ENCODE results near the gene UACA. TPM values are rescaled to one million over a fixed set of nuclear protein-coding genes. Genes with fewer than 3 reads are reported as not detected.
A peak's percentile ranks its signal among the peaks of the same experiment; 100 is the strongest.

Gene UACA
- total and polyA plus RNA-seq, 4 experiments from 2014 or later: 0.15 to 0.40 (median 0.28) TPM; not detected in 1

- Mint-ChIP-seq H3K27ac (peak overlapping the region in 1 of 7 donors; percentile 25), H3K4me3 (peak overlapping the region; percentile 77 to 90 (median 80)), H3K36me3 (no peaks in the 10 kb centered on the region), H3K9me3 (peaks cover 0 to 2% (median 0%) of the 10 kb centered on the region in 8 donors), H3K27me3 (peaks cover 34 to 56% of the 10 kb centered on the region in 2 donors), H3K4me1 (peaks cover 5 to 19% (median 13%) of the 10 kb centered on the region in 4 donors)
- no peak overlapping the region for H3K27ac ChIP-seq (ENCODE audit: low read depth, low read length)
- H3K27me3 ChIP-seq (ENCODE audit: insufficient read depth, low read length): peaks cover 40% of the 10 kb centered on the region
- POLR2A ChIA-PET (ENCODE audit: partially characterized antibody): no interaction called here
- no peak for DNase-seq
- peaks cover 22% of the 10 kb centered on the region for H3K4me1 ChIP-seq (ENCODE audit: insufficient read depth, low read length)
- no peaks in the 10 kb centered on the region for H3K36me3 ChIP-seq (ENCODE audit: insufficient read depth, low read length)
- CTCF ChIA-PET (ENCODE audit: partially characterized antibody): no interaction called here
- no peak overlapping the region for H3K4me3 ChIP-seq (ENCODE audit: low read length in 2 of 2)
- intact Hi-C loops (cut with micrococcal nuclease): no loop called here
- H3K9me3 ChIP-seq (ENCODE audit: control insufficient read depth in 1 of 2, low read length in 2 of 2): no peaks in the 10 kb centered on the region
Observed at GRCh38 chr15:70761931-70762468, 1.4 kb downstream of the UACA start.

- CTCF ChIA-PET (ENCODE audit: partially characterized antibody): no interaction called here
- DNase-seq: no peak
- H3K4me3 Mint-ChIP-seq: peak overlapping the region in 2 of 8 donors; percentile 34 to 39
- H3K4me1 Mint-ChIP-seq: peaks cover 5 to 19% (median 12%) of the 10 kb centered on the region in 4 donors
- Histone ChIP-seq H3K4me1 (ENCODE audit: insufficient read depth, low read length) (peaks cover 22% of the 10 kb centered on the region), H3K4me3 (ENCODE audit: low read length in 2 of 2) (no peak overlapping the region), H3K36me3 (ENCODE audit: insufficient read depth, low read length) (no peaks in the 10 kb centered on the region), H3K9me3 (ENCODE audit: control insufficient read depth in 1 of 2, low read length in 2 of 2) (no peaks in the 10 kb centered on the region), H3K27ac (ENCODE audit: low read depth, low read length) (no peak overlapping the region), H3K27me3 (ENCODE audit: insufficient read depth, low read length) (peaks cover 41% of the 10 kb centered on the region)
- peaks cover 33 to 52% of the 10 kb centered on the region in 2 donors for H3K27me3 Mint-ChIP-seq
- no peaks in the 10 kb centered on the region for H3K36me3 Mint-ChIP-seq
- no peak overlapping the region for H3K27ac Mint-ChIP-seq
- POLR2A ChIA-PET (ENCODE audit: partially characterized antibody): no interaction called here
- H3K9me3 Mint-ChIP-seq: peaks cover 0 to 2% (median 0%) of the 10 kb centered on the region in 8 donors
- intact Hi-C loops (cut with micrococcal nuclease): no loop called here
Observed at GRCh38 chr15:70761046-70761445, 2.3 kb downstream of the UACA start.

DNA sequence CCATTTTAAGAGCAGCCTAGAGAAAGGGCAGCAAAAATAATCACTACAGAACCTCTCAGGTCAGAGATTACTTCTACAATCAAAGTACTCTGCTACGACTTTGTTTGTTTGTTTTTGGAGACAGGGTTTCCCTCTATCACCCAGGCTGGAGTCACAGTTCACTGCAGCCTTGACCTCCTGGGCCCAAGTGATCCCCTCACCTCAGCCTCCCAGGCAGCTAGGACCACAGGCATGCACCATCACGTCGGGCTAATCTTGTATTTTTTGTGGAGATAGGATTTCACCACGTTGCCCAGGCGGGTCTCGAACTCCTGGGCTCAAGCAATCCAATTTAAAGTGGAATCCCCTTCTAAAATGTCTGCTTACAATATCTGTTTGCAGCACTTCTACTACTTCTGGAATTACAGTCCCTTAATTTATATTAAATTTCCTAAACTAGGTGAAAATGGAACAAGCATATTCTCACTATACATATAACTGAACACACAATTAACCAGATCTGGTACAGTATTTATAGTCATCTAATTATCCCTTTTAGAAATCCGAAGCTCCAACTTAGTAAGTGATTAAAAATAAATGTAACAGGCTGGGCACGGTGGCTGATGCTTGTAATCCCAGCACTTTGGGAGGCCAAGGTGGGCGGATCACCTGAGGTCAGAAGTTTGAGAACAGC lies 4.4 kb downstream of the UACA start:
- CTCF ChIA-PET (ENCODE audit: partially characterized antibody): no interaction called here
- Histone ChIP-seq H3K4me3 (ENCODE audit: low read length in 2 of 2) (no peak overlapping the region), H3K9me3 (ENCODE audit: control insufficient read depth in 1 of 2, low read length in 2 of 2) (no peaks in the 10 kb centered on the region), H3K27me3 (ENCODE audit: insufficient read depth, low read length) (peaks cover 33% of the 10 kb centered on the region), H3K27ac (ENCODE audit: low read depth, low read length) (no peak overlapping the region), H3K36me3 (ENCODE audit: insufficient read depth, low read length) (no peaks in the 10 kb centered on the region), H3K4me1 (ENCODE audit: insufficient read depth, low read length) (peaks cover 21% of the 10 kb centered on the region)
- Mint-ChIP-seq H3K4me1 (peaks cover 4 to 15% (median 9%) of the 10 kb centered on the region in 4 donors), H3K27me3 (peaks cover 30 to 44% of the 10 kb centered on the region in 2 donors), H3K4me3 (no peak overlapping the region), H3K36me3 (no peaks in the 10 kb centered on the region), H3K27ac (no peak overlapping the region), H3K9me3 (peaks cover 0 to 2% (median 0%) of the 10 kb centered on the region in 8 donors)
- no peak for DNase-seq
- POLR2A ChIA-PET (ENCODE audit: partially characterized antibody): interaction anchor here (1.1 kb wide), 1 partner anchor 15 kb away, joined by 3 read pairs; no protein-coding TSS in a partner anchor
- intact Hi-C loops (cut with micrococcal nuclease): no loop called here

DNA sequence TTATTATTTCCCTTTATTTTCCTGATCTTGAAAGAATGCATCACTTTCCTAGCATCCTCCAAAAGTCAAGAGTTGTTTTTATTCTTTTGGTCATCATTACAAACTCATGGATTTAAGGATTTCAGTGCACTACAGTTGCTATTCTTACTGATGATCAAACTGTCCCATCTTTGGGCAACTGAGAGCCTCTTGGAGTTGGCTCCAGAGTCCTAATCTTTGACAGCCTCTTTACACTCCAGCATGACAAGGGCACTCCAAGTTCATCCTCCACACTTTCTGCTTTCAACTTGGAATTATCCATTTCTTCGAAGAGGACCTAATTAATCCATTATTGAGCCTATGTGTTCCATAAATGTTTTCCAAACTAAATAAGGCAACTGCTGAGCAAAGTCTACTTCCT lies 5.7 kb downstream of the UACA start:
- Histone ChIP-seq H3K27me3 (ENCODE audit: insufficient read depth, low read length) (peaks cover 31% of the 10 kb centered on the region), H3K27ac (ENCODE audit: low read depth, low read length) (no peak overlapping the region), H3K9me3 (ENCODE audit: control insufficient read depth in 1 of 2, low read length in 2 of 2) (no peaks in the 10 kb centered on the region), H3K4me3 (ENCODE audit: low read length in 2 of 2) (no peak overlapping the region), H3K4me1 (ENCODE audit: insufficient read depth, low read length) (peaks cover 11% of the 10 kb centered on the region), H3K36me3 (ENCODE audit: insufficient read depth, low read length) (no peaks in the 10 kb centered on the region)
- ChIA-PET POLR2A (ENCODE audit: partially characterized antibody) (no interaction called here), CTCF (ENCODE audit: partially characterized antibody) (no interaction called here)
- H3K4me3 Mint-ChIP-seq: no peak overlapping the region
- H3K27me3 Mint-ChIP-seq: peaks cover 27 to 43% of the 10 kb centered on the region in 2 donors
- peaks cover 2 to 13% (median 7%) of the 10 kb centered on the region in 4 donors for H3K4me1 Mint-ChIP-seq
- intact Hi-C loops (cut with micrococcal nuclease): no loop called here
- no peak for DNase-seq
- peaks cover 0 to 2% (median 0%) of the 10 kb centered on the region in 8 donors for H3K9me3 Mint-ChIP-seq
- no peak overlapping the region for H3K27ac Mint-ChIP-seq
- H3K36me3 Mint-ChIP-seq: no peaks in the 10 kb centered on the region

DNA sequence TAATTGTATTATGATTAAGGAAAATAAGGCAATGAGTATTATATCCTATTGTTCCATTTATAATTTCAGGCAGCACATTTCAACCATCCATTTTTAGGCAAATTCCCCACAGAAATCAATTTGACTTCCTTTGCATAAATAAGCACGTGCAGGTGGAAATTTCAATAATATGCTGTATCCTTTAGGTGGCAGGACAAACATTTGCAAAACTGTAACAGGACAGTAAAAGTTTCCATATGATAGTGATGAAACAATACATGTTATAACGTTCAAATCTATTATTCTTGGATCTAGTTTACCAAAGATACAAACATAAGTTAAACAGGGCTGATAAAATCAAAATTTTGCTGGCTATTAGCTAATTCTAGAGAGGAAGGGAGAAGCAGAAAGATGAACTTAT lies 8.5 kb downstream of the UACA start:
- Mint-ChIP-seq H3K27me3 (peaks cover 17 to 26% of the 10 kb centered on the region in 2 donors), H3K4me1 (peaks cover 0 to 27% (median 5%) of the 10 kb centered on the region in 4 donors), H3K4me3 (no peak overlapping the region), H3K9me3 (no peaks in the 10 kb centered on the region), H3K27ac (no peak overlapping the region), H3K36me3 (no peaks in the 10 kb centered on the region)
- Histone ChIP-seq H3K4me3 (ENCODE audit: low read length in 2 of 2) (no peak overlapping the region), H3K27ac (ENCODE audit: low read depth, low read length) (no peak overlapping the region), H3K27me3 (ENCODE audit: insufficient read depth, low read length) (peaks cover 8% of the 10 kb centered on the region), H3K4me1 (ENCODE audit: insufficient read depth, low read length) (peaks cover 8% of the 10 kb centered on the region), H3K9me3 (ENCODE audit: control insufficient read depth in 1 of 2, low read length in 2 of 2) (no peaks in the 10 kb centered on the region), H3K36me3 (ENCODE audit: insufficient read depth, low read length) (no peaks in the 10 kb centered on the region)
- intact Hi-C loops (cut with micrococcal nuclease): no loop called here
- CTCF ChIA-PET (ENCODE audit: partially characterized antibody): no interaction called here
- POLR2A ChIA-PET (ENCODE audit: partially characterized antibody): no interaction called here
- no peak for DNase-seq

GRCh38 chr15:70753101-70753829 lies 10.1 kb downstream of the UACA start:
- H3K36me3 Mint-ChIP-seq: no peaks in the 10 kb centered on the region
- H3K9me3 Mint-ChIP-seq: no peaks in the 10 kb centered on the region
- H3K27ac Mint-ChIP-seq: no peak overlapping the region
- no peak overlapping the region for H3K4me3 Mint-ChIP-seq
- H3K4me1 Mint-ChIP-seq: peaks cover 0 to 27% (median 5%) of the 10 kb centered on the region in 4 donors
- DNase-seq: no peak
- Histone ChIP-seq H3K4me1 (ENCODE audit: insufficient read depth, low read length) (peaks cover 8% of the 10 kb centered on the region), H3K27ac (ENCODE audit: low read depth, low read length) (no peak overlapping the region), H3K4me3 (ENCODE audit: low read length in 2 of 2) (no peak overlapping the region), H3K36me3 (ENCODE audit: insufficient read depth, low read length) (no peaks in the 10 kb centered on the region), H3K27me3 (ENCODE audit: insufficient read depth, low read length) (peaks cover 5% of the 10 kb centered on the region), H3K9me3 (ENCODE audit: control insufficient read depth in 1 of 2, low read length in 2 of 2) (no peaks in the 10 kb centered on the region)
- CTCF ChIA-PET (ENCODE audit: partially characterized antibody): no interaction called here
- POLR2A ChIA-PET (ENCODE audit: partially characterized antibody): no interaction called here
- intact Hi-C loops (cut with micrococcal nuclease): no loop called here
- H3K27me3 Mint-ChIP-seq: peaks cover 15 to 16% of the 10 kb centered on the region in 2 donors

DNA sequence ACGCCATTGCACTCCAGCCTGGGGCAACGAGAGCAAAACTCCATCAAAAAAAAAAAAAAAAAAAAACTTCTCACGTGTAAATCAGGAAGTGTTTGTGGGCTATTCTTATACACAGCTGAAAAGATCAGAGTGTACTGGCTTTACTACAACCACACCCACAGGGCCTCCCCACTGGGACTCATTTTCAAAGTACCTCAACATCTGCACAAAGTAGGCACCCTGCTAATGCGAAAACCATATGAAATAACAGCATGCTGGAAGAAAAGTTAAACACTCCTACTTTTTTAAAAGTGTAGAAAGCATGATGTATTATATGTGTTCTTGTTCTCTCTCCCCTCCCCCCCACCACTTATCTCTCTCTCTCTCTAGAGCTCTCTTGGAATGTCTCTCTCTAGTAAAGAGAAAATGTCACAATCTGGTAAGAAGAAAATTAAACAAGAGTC lies 11.1 kb downstream of the UACA start:
- CTCF ChIA-PET (ENCODE audit: partially characterized antibody): no interaction called here
- Histone ChIP-seq H3K27ac (ENCODE audit: low read depth, low read length) (no peak overlapping the region), H3K4me3 (ENCODE audit: low read length in 2 of 2) (no peak overlapping the region), H3K9me3 (ENCODE audit: control insufficient read depth in 1 of 2, low read length in 2 of 2) (no peaks in the 10 kb centered on the region), H3K36me3 (ENCODE audit: insufficient read depth, low read length) (no peaks in the 10 kb centered on the region), H3K4me1 (ENCODE audit: insufficient read depth, low read length) (peaks cover 8% of the 10 kb centered on the region), H3K27me3 (ENCODE audit: insufficient read depth, low read length) (peaks cover 4% of the 10 kb centered on the region)
- Mint-ChIP-seq H3K27ac (no peak overlapping the region), H3K36me3 (no peaks in the 10 kb centered on the region), H3K9me3 (no peaks in the 10 kb centered on the region), H3K4me1 (peaks cover 0 to 27% (median 5%) of the 10 kb centered on the region in 4 donors), H3K4me3 (peak overlapping the region in 4 of 8 donors; percentile 2 to 36 (median 20)), H3K27me3 (peaks cover 7 to 8% of the 10 kb centered on the region in 2 donors)
- DNase-seq: peak in 4 of 5 donors; percentile 6 to 46 (median 20)
- intact Hi-C loops (cut with micrococcal nuclease): no loop called here
- POLR2A ChIA-PET (ENCODE audit: partially characterized antibody): no interaction called here
